Occipital lobe (tissue), 2 donors: ENCODE results near the gene PTGES3. TPM values are rescaled to one million over a fixed set of nuclear protein-coding genes. Genes with fewer than 3 reads are reported as not detected.
"Not testable (repeated sequence)": the region's sequence is repeated elsewhere in the genome, so short reads cannot be mapped to it uniquely, and the experiment has no call there.

Experiments used
- DNase-seq: peaks from one replicate; lab custom pipeline; 2025; lab: John Stamatoyannopoulos, UW
- total RNA-seq: library from RNA; depleted of rRNA; stranded (reverse); fragments of >200 nt; gene quantifications from one replicate; pipeline ENCODE4 v1.2.3, GENCODE V29; 2014

PTGES3 gene, protein sequence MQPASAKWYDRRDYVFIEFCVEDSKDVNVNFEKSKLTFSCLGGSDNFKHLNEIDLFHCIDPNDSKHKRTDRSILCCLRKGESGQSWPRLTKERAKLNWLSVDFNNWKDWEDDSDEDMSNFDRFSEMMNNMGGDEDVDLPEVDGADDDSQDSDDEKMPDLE
- total RNA-seq = 86.4 TPM

DNA sequence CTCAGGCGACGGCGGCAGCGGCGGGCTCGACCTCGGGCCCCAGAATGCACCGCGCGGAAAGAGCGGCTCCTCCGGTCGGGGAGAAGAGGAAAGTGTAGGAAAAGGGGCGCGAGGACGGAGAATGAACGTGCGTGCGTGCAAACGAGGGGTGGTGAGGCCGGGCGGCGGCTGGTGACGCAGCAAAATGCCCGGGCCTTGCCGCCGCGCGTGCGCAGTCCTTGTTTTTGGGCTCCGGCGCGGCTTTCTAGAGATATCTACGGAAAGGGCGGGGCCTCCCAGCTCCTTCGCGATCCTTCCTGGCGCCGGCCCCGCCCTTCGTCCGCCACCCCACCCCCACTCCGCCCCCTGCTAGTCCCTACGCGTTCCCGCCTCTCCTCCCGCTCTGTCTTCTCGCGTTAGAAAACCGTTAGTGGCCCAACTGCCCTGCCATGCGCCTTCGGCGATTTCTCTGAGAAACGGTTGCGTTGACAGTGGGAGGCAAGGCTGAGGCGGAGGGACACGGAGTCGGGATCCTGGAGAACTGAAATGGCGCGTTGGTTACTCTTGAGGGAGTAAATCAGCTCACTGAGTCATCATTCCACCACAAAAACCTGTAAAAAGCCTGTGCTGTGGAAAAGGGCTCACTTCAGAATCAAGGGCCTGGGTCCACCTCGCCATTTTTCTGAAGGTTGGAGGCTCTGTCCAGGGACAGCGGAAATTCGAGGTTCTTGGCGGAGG lies at the start of gene PTGES3:
TSS of gene PTGES3 (minus strand) at position 156 of the 717 bp plus-strand sequence. CDS start 285 bp downstream, outside the sequence.
- peak; percentile 96 for DNase-seq

DNA sequence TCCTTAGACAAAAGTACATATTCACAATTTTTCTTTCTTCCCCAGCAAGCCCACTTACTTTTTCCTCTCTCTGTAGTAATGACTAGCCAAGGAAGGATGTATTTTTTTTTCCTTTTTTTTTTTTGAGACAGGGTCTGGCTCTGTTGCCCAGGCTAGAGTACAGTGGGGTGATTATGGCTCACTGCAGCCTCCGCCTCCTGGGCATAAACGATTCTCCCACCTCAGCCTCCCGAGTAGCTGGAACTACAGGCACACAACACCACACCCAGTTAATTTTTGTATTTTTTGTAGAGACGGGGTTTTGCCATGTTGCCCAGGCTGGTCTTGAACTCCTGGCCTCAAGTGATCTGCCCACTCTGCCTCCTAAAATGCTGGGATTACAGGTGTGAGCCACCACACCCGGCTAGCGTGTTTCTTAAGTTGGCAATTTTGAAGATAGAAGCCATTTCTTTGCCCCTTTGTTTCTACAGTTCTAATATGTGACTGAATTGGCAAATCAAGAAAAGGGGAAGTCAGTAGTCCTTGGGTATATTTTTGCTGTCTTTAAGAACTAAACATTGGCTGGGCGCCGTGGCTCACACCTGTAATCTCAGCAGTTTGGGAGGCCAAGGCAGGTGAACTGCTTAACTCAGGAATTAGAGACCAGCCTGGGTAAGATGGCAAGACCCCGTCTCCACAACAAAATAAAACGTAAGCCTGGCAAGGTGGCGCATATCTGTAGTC lies 40.2 kb upstream of the PTGES3 start:
- DNase-seq = no peak

DNA sequence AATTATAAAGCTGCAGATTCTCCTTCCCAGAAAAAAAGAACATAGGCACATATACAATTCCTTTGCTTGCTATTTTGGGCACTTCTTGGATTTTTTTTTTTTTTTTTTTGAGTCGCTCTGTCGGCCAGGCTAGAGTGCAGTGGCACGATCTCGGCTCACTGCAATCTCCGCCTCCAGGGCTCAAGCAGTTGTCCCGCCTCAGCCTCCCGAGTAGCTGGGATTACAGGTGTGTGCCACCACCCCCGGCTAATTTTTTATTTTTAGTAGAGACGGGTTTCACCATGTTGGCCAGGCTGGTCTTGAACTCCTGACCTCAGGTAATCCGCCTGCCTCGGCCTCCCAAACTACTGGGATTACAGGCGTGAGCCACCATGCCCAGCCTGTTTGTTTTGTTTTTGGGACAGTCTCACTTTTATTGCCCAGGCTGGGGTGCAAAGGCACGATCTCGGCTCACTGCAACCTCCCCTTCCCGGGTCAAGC lies 38.2 kb upstream of the PTGES3 start:
- DNase-seq = not testable (repeated sequence)

DNA sequence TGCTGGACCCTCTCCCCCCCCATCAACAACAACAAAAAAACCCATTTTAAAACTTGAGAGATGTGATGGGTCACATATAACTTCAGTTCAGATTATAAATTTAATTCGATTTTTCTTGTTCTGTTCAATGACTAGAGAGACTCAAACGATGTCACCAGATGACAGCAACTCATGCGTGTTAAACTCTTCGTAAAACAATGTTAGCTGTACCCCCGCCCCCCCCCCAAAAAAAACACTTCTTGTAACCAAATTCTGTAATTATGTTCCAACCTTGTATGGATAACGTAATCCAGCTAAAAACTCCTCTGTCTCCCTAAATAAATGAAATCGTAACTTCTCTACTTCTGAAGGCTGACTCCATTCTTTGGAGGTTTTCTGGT lies 37.6 kb upstream of the PTGES3 start:
- DNase-seq = no peak

DNA sequence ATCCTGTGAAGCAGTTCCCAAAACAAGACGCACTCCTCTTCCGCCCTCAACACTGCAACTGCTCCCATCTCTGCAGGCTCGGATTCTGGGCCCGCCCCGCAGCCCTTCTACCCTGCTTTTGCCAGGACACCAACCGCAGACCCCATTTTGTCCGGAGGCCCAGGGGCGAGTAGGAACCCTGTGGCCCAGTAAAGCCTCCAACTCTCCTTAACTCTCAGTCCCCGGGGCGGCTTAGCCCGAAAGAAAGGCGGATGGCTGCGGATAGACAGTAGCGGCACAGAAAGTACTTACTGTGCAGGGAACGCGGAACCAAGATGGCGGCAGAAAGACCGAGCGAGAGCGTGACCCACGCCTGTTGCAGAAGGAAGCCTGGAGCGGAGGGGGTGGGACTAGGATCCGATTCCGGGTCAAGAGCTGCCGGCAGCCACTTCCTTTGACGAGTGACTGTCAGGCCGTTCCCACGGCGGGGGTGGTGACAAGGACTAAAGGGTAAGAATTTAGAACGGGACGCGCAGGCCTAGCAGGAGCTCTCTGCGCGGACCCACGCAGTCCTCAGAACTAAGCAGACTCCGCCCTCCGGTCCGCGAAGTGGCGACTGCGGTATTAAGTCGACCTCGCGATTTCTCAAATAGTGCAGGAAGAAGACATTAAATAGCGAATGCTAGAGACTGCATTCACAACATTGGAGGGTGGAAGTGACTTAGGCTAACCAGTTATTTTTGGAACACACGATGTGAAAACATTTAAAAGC lies 37.1 kb upstream of the PTGES3 start, which contains the start of gene NACA:
TSS of gene NACA (minus strand) at position 328 of the 751 bp plus-strand sequence. CDS start 778 bp downstream, outside the sequence.
- peak; percentile 97 for DNase-seq

DNA sequence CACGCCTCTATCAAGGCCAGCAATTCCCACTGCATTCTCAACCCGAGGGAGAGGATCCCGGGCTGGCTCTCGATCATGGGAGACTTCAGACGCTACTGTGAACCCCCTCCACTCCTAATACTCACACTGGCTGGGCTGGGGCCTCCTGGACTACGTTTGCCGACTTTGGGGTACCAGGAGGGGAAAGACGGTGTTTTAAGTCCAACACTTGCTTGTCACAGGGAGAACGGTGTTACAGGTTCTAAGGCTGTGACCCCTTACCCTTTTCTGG lies 36.6 kb upstream of the PTGES3 start:
- DNase-seq = no peak

DNA sequence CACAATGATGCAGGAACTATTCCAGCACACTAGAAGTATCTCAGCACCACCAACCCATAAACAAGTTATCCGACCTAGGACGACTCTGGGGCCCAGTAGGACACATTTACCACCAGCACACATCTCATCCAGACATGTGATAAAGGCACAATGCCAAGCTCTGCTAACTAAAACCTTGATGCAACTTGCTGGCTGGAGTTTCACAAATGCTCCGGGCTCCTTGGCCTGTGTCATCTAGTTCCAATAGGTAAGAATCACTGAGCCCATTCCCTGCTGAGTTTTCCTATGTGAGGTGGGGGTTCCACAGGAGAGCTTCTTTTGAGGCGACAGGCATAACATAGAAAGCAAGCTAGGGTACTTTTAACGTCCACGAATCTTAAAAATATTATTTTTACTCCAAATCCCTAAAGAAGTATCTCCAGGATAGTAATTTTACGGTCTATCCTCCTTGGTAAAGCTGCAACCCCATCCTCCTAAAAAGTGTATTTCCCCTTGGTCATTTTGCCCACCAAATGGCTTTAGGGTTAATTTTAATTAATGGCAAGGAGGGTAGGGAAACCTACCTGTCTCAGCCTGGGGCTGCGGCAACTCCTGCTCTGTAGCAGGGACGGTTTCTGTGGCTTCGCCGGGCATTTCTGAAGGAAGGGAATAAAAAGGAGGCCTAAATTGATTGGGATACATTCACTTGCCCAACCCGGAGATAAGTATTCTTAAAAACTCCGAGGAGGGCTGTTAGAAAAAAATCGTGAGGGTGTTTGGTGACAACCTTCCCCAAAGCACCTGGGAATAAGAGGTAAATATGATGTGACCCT lies 36.0 kb upstream of the PTGES3 start:
- DNase-seq = peak; percentile 1

DNA sequence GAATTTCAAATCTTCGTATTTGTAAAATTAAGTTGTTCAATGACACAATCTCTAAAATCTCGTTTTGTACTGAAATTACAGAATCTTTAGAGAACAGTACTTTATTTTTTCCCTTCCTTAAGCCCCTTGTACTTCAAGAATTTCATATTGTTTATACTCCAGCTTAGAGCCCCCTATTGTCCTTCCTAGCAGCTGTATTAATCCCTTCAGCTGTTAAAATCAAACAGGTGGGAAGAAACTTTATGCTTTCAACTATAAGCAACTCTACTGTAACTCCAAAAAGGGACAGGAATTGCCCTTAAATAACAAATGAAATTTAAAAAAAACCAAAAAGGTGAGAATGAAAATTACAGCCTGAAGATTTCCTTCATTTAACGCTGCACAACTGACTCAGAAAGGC lies 35.3 kb upstream of the PTGES3 start:
- DNase-seq = no peak

DNA sequence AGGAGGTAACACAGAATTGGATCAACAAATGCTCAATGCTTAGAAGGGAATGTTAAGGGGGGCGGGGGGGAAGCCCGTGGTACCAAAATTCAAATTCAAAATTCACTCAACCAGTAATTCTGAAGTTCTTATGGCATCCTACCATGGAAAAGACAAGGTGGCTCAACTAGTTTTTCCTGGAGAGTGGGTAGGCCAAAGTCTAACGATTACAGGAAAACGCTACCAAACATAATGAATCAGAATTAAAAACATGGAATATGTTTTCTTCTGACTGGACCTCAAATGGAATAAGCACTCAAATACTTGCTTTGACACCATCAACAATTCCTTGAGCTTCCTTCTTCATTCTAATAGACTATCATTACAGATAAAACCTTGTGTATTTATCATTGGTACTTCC lies 34.7 kb upstream of the PTGES3 start:
- no peak for DNase-seq

DNA sequence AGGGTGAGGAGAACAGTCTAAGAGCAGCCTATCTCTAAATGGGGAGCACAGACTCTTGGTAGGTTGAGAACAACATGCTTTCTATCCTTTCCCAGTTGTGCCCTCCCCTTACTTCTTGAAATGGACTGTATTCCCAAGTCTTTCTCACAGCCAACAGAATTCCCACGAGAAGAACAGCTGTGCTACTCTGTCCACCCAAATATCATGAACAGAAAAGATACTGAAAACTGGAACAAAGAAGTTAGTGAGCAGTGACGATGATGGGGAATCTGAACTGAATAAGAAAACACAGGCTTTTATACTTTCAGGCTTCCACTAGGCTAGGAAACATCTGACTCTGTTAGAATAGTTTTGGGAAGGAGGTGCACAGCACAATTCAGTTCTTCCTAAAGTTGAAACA lies 33.6 kb upstream of the PTGES3 start:
- no peak for DNase-seq

DNA sequence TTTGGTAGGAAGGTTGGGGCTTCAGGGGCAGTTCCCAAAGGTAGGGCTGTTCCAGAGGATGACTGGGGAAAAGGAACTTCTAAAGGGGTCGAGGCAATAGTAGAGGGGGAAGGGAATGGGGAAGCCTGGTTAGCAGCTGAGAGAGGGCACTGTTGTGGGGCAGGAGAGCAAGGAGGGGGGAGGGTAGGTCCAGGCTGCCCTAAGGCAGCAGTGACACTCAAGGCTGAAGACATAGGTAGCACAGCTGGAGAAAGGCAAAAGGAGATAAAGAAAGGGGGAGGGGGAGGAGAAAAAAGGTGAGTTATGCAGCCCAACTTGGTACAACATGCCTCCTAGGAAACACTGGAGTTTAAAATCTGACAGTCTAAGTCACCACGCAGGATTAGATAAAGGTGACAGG lies 33.1 kb upstream of the PTGES3 start:
- no peak for DNase-seq

DNA sequence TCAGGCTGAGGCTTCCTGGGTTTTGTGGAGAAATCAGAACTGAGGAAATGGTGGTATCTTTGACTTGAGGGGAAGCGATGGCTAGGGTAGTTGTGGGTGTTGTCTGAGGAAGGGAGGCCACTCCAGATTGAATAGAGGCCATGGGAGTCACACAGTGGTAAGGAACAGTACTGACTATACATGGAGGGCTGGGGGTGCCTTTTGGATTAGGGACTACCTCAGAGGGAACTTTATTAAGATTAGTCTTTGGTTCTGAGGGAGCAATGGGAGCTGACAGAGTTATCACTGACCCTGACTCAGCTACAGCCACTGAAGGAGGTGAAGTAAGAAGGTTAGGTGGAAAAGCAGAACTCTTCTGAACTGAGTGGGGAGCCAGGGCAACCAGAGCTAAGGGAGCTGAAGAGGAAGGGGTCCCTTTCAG lies 32.7 kb upstream of the PTGES3 start:
- DNase-seq = no peak

DNA sequence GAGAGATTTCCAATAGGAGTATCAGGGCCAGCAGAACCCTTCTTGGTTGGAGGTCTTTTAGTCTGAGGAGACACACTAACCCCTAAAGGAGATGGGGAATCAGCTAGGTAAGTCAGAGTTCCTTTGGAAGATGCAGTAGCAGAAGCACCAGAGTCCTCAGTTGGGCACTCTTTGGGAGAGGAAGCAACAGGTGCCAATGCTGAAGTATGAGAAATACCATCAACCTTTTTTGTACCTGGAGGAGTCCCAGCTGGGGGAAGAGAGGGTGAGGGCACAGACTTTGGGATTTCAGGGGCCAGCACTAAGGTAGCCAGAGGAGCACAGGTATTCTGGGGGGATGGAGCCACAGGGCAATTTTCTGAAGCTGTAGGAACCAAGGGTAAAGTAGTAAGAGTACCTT lies 31.0 kb upstream of the PTGES3 start:
- no peak for DNase-seq

DNA sequence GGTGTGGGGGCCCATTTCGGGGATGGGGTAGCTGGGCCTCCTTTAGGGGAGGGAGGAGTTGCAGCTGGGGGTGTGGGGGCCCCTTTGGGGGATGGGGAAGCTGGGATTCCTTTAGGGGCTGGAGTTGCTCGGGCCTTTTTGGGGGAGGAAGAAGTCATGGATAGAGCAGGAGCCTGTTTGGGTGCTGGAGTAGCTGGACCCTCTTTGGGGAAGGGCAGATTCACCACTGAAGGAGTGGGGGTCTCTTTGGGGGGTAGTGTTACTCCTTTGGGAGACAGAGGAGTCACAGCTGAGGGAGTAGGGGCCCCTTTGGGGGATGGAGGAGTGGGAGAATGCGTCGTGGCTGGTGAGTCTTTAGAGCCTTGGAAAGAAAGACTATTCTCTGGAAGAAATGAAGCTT lies 30.6 kb upstream of the PTGES3 start:
- DNase-seq = no peak

DNA sequence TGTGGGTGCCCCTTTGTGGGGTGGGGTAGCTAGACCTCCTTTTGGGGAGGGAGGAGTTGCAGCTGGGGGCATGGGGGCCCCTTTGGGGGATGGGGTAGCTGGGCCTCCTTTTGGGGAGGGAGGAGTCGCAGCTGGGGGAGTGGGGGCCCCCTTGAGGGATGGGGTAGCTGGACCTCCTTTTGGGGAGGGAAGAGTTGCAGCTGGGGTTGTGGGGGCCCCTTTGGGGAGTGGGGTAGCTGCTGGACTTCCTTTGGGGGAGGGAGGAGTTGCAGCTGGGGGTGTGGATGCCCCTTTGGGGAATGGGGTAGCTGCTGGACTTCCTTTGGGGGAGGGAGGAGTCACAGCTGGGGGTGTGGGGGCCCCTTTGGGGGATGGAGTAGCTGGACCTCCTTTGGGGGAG lies 30.1 kb upstream of the PTGES3 start:
- no peak for DNase-seq

DNA sequence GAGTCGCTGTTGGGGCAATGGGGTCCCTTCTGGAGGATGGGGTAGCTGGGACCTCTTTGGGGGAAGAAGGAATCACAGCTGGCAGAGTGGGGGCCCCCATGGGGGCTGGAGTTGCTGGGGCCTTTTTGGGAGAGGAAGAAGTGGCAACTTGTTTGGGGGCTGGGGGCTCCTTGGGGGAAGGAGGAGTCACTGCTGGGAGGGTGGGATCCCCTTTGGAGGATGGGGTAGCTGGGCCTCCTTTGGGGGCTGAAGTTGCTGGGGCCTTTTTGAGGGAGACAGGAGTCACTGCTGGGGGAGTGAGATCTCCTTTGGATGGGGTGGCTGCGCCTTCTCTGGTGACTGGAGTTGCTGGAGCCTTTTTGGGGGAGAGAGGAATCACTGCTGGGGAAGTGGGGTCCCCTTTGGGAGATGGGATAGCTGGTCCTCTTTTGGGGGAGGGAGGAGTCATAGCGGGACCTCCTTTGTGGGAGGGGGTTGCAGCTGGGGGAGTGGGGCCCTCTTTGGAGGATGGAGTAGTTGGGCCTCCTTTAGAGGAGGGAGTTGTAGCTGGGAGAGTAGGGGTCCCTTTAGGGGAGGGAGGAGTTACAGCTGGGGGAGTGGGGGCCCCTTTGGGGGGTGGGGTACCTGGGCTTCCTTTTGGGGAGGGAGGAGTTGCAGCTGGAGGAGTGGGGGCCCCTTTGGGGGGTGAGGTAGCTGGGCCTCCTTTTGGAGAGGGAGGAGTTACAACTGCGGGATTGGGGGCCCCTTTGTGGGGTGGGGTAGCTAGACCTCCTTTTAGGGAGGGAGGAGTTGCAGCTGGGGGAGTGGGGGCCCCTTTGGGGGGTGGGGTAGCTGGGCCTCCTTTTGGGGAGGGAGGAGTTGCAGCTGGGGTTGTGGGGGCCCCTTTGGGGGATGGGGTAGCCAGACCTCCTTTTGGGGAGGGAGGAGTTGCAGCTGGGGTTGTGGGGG lies 29.1 kb upstream of the PTGES3 start:
- DNase-seq = no peak

DNA sequence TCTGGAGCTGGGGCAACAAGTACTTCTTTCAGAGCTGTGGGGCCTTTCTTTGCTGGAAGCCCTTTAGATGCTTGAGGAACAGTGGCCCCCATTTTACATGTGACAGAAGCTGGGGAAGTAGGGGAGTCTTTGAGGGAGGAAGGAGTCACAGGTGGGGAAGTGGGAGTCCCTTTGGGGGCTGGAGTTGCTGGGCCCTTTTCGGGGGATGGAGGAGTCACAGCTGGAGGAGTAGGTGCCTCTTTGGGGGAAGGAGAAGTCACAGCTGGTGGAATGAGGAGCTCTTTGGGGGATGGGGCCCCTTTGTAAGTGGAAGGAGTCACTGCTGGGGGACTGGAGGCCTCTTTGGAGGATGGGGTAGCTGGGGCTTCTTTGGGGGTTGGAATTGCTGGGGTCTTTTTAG lies 28.4 kb upstream of the PTGES3 start:
- no peak for DNase-seq

DNA sequence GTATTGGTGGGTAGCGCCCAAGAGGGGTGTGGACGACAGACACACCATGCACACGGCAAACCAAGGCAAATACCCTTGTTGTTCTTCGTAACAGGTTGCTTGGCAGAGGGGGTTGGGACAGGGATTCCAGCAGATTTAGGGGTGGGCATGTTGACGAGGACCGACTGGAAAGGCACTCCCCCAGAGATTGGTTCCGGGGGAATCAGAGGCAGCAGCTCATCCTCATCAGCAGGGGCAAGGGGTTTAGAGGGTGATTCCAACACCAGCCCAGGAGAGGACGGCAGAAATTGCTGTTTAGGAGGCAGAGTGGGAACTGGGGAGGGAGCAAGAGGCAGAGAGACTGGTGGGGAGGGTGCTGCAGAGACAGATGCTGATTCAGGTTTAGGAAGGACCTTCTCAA lies 27.7 kb upstream of the PTGES3 start:
- no peak for DNase-seq

DNA sequence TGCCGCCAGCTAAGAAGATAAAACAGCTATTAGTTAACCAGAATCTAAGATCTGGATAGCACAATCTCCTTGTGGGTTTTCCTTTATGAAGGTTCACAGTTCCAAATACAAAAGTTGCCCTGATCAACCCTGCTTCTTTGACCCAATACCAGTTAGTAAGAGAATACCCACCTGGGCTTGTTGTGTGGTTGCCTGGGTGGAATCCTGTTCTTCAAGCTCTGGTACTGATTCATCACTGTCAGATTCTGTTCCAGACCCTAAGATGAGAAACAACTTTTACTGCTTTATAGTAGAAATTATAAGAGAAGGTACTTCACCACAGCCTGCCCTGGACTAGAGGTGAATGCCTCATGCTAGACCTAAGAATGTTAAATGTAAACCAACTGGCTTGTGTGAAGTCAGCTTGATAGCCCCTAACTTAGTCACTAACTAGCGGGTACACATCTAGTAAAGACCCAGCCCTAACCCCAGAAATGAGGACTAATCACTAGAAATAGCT lies 26.4 kb upstream of the PTGES3 start:
- no peak for DNase-seq

DNA sequence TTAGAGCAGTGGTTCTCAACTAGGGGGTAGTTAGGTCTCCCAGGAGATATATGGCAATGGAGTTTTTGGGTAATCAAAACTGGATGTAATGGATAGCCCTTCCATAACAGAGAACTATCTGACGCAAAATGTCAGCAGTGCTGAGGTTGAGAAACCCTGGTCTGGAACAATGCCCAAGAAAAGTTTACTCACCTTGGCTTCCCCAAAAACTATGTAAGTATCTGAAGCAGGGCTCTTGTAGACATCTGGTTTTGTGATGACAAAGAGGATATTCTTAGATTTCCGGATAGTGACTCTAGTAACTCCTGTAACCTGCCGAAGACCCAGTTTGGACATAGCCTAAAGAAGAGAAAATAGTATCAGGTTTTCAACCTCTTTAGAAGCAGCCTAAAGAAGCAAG lies 25.3 kb upstream of the PTGES3 start:
- DNase-seq = no peak
